ENCODE results near the gene ARHGAP42. TPM values are rescaled to one million over a fixed set of nuclear protein-coding genes. Genes with fewer than 3 reads are reported as not detected.

ARHGAP42 gene
- total RNA-seq, 1 experiment from 2014 or later, result 39.1 TPM

DNA sequence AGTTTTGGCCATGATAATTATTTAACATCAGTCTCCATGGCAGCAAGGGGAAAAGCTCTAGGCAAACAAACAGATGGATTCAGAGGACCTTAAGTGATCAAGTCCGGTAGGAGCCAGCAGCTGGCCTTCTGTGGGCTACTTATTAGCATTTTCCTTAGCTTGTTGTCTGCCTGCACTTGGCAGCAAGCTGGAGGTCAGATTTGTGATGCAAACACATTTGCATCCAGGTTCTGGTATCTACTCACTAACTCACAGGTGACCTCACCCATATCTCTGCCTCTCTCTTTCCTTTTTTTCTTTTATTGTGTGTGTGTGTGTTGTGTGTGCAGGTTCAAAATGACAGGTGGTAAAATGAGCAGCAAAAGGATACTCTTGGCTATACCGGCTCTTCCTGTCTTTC lies 32.3 kb downstream of the ARHGAP42 start:
- Histone ChIP-seq H2BK120ac (ENCODE audit: low read depth, low read length, poor library complexity, severe bottlenecking) (peak overlapping the region; percentile 87), H3K9me3 (ENCODE audit: control insufficient read depth, low read depth, low read length) (no peaks in the 10 kb centered on the region), H3T11ph (ENCODE audit: low read length) (peak overlapping the region; percentile 97), H3K27ac (ENCODE audit: insufficient read length, low read depth, low read length) (peak overlapping the region; percentile 99), H3K14ac (ENCODE audit: insufficient read depth, low read length) (peak overlapping the region; percentile 43; the same call in 1 of the 2 replicates), H3K4me2 (ENCODE audit: insufficient read depth, insufficient read length, low read length) (peak overlapping the region; percentile 53), H4K20me1 (ENCODE audit: control insufficient read depth, insufficient read depth, insufficient read length) (no peaks in the 10 kb centered on the region), H3K23ac (ENCODE audit: insufficient read length, low read depth, low read length) (no peak overlapping the region), H3K27me3 (ENCODE audit: insufficient read depth, low read length) (no peaks in the 10 kb centered on the region), H3K79me2 (ENCODE audit: insufficient read depth, low read length) (peaks cover 7% of the 10 kb centered on the region; the same call in 1 of the 2 replicates), H2BK5ac (ENCODE audit: insufficient read length, low read length) (peak overlapping the region; percentile 55), H3K18ac (ENCODE audit: insufficient read length, low read depth, low read length) (peak overlapping the region; percentile 63), H4K8ac (replicated peaks; ENCODE audit: insufficient read length, low read depth, low read length) (no peak overlapping the region), H3K4ac (ENCODE audit: low read depth, low read length) (no peak overlapping the region; the same call in 1 of the 2 replicates), H4K91ac (ENCODE audit: insufficient read length, low read depth, low read length) (peak overlapping the region; percentile 10), H3K56ac (ENCODE audit: insufficient read length, low read depth, low read length) (no peak overlapping the region), H3K23me2 (ENCODE audit: insufficient read length, low read depth, low read length, poor library complexity, severe bottlenecking) (no peaks in the 10 kb centered on the region), H2BK12ac (ENCODE audit: insufficient read length, low read depth, low read length) (no peak overlapping the region), H3K9ac (ENCODE audit: extremely low read depth, insufficient read length, low read length) (peak overlapping the region; percentile 51), H2BK20ac (ENCODE audit: low read depth, low read length, poor library complexity, severe bottlenecking) (no peak overlapping the region), H2AK5ac (ENCODE audit: insufficient read length, low read length) (peak overlapping the region; percentile 9), H2BK15ac (ENCODE audit: low read depth, low read length) (no peak overlapping the region), H3K79me1 (ENCODE audit: insufficient read depth, low read depth, low read length, poor library complexity, severe bottlenecking) (no peaks in the 10 kb centered on the region), H4K5ac (ENCODE audit: insufficient read length, low read depth, low read length) (peak overlapping the region; percentile 72), H2AFZ (ENCODE audit: low read length) (no peak overlapping the region), H3K4me1 (ENCODE audit: insufficient read depth, low read length) (peaks cover 12% of the 10 kb centered on the region; the same call in 1 of the 2 replicates)
- H3K9me3 Mint-ChIP-seq, result no peaks in the 10 kb centered on the region
- H3K27me3 Mint-ChIP-seq (ENCODE audit: low read depth), result no peaks in the 10 kb centered on the region
- peak; percentile 82 for DNase-seq
- no peak for TF ChIP-seq CTCF (conservative IDR thresholded peaks at IDR 0.05)
- H3K36me3 Mint-ChIP-seq (ENCODE audit: insufficient read depth in 1 of 3, low read depth in 3 of 3), result no peaks in the 10 kb centered on the region; a peak in 2 of 7 replicates
- peak overlapping the region; percentile 20 to 66; a peak in 4 of 5 replicates for H3K4me3 Mint-ChIP-seq
- peaks cover 61 to 64% of the 10 kb centered on the region in 2 experiments for H3K4me1 Mint-ChIP-seq
- peak overlapping the region; percentile 94 to 98 (median 95) for H3K27ac Mint-ChIP-seq
- WGBS (ENCODE audit: extremely low coverage, insufficient read length, low lambda C conversion rate), result no CpG with 5 or more reads among the region's 2 CpGs

Data from H9 (cell line).